HG03196 (cell line): ENCODE results near the gene CNGA2.

Source experiments
- ATAC-seq: cut with Tn5 transposase; IDR thresholded peaks from one replicate; pipeline ENCODE4 v1.9.1; 2021; ENCODE audit not compliant: unreplicated experiment

Gene CNGA2

GRCh38 chrX:151793886-151794285 lies 59.3 kb downstream of the CNGA2 start:
- ATAC-seq, result no peak
